ENCODE measurements around the gene LIF. TPM values are rescaled to one million over a fixed set of nuclear protein-coding genes. Genes with fewer than 3 reads are reported as not detected.

LIF gene
- total RNA-seq, 1 experiment from 2014 or later: 34.4 TPM

- H3K9me3 ChIP-seq (ENCODE audit: control insufficient read depth, insufficient read depth, low read depth, low read length): no peaks in the 10 kb centered on the region
- DNase-seq (ENCODE audit: low read depth, low spot score) (no peak), ATAC-seq (no peak)
- POLR2A ChIA-PET: no interaction called here
- H3K36me3 ChIP-seq (ENCODE audit: control insufficient read depth, insufficient read depth, low read length): no peaks in the 10 kb centered on the region
- TF ChIP-seq POLR2AphosphoS5 (IDR thresholded peaks at IDR 0.05; ENCODE audit: low read depth, low read length) (no peak), CTCF (IDR thresholded peaks at IDR 0.05) (no peak), SIN3A (IDR thresholded peaks at IDR 0.05; ENCODE audit: borderline replicate concordance, insufficient read depth, low read depth, low read length) (no peak), TCF7L2 (IDR thresholded peaks at IDR 0.05; ENCODE audit: low read depth, low read length) (no peak), REST (IDR thresholded peaks at IDR 0.05; ENCODE audit: insufficient read depth in 1 of 2, low read depth in 2 of 2, low read length in 1 of 2) (no peak)
- in situ Hi-C loops (cut with HindIII; ENCODE audit: low pct_unique_long_range_greater_than_20kb, low sequenced_read_pairs): no loop called here
- BruUV-seq (replicated peaks): no TSS peak
- H3K4me1 ChIP-seq (ENCODE audit: control insufficient read depth, insufficient read depth, low read length): peaks cover 55% of the 10 kb centered on the region
- CTCF ChIA-PET: interaction anchor here (0.6 kb wide), 2 partner anchors 23 to 893 kb away, joined by 3 to 6 read pairs; no protein-coding TSS in a partner anchor
- intact Hi-C loops (cut with micrococcal nuclease; ENCODE audit: unreplicated experiment): no loop called here
- H3K27me3 ChIP-seq (ENCODE audit: control insufficient read depth, insufficient read depth, low read length): no peaks in the 10 kb centered on the region
- peak overlapping the region; percentile 84 for H3K27ac ChIP-seq (ENCODE audit: low read length)
- no peak overlapping the region for H3K4me3 ChIP-seq (ENCODE audit: low read depth in 2 of 2, low read length in 2 of 2)
These were observed 13.8 kb downstream of the LIF start for GRCh38 chr22:30232716-30233218.

- no peaks in the 10 kb centered on the region for H3K36me3 ChIP-seq (ENCODE audit: control insufficient read depth, insufficient read depth, low read length)
- peaks cover 48% of the 10 kb centered on the region for H3K4me1 ChIP-seq (ENCODE audit: control insufficient read depth, insufficient read depth, low read length)
- no peaks in the 10 kb centered on the region for H3K9me3 ChIP-seq (ENCODE audit: control insufficient read depth, insufficient read depth, low read depth, low read length)
- DNase-seq (ENCODE audit: low read depth, low spot score) (no peak), ATAC-seq (no peak)
- H3K27ac ChIP-seq (ENCODE audit: low read length): peak overlapping the region; percentile 80
- intact Hi-C loops (cut with micrococcal nuclease; ENCODE audit: unreplicated experiment) (no loop called here), in situ Hi-C loops (cut with HindIII; ENCODE audit: low pct_unique_long_range_greater_than_20kb, low sequenced_read_pairs) (no loop called here)
- BruUV-seq (replicated peaks): no TSS peak
- no peak overlapping the region for H3K4me3 ChIP-seq (ENCODE audit: low read depth in 2 of 2, low read length in 2 of 2)
- CTCF ChIA-PET: no interaction called here
- no peaks in the 10 kb centered on the region for H3K27me3 ChIP-seq (ENCODE audit: control insufficient read depth, insufficient read depth, low read length)
- TF ChIP-seq POLR2AphosphoS5 (IDR thresholded peaks at IDR 0.05; ENCODE audit: low read depth, low read length): no peak
- POLR2A ChIA-PET: no interaction called here
These were observed 15.6 kb downstream of the LIF start for GRCh38 chr22:30230787-30231461.

GRCh38 chr22:30230330-30230729 is 16.2 kb downstream of the LIF start:
- intact Hi-C loops (cut with micrococcal nuclease; ENCODE audit: unreplicated experiment): no loop called here
- Histone ChIP-seq H3K36me3 (ENCODE audit: control insufficient read depth, insufficient read depth, low read length) (no peaks in the 10 kb centered on the region), H3K27ac (ENCODE audit: low read length) (peak overlapping the region; percentile 80), H3K4me1 (ENCODE audit: control insufficient read depth, insufficient read depth, low read length) (peaks cover 42% of the 10 kb centered on the region), H3K9me3 (ENCODE audit: control insufficient read depth, insufficient read depth, low read depth, low read length) (no peaks in the 10 kb centered on the region), H3K4me3 (ENCODE audit: low read depth in 2 of 2, low read length in 2 of 2) (no peak overlapping the region), H3K27me3 (ENCODE audit: control insufficient read depth, insufficient read depth, low read length) (no peaks in the 10 kb centered on the region)
- CTCF ChIA-PET: no interaction called here
- no peak for TF ChIP-seq CTCF (IDR thresholded peaks at IDR 0.05)
- TF ChIP-seq REST (IDR thresholded peaks at IDR 0.05; ENCODE audit: insufficient read depth in 1 of 2, low read depth in 2 of 2, low read length in 1 of 2): no peak
- no peak for TF ChIP-seq POLR2AphosphoS5 (IDR thresholded peaks at IDR 0.05; ENCODE audit: low read depth, low read length)
- TF ChIP-seq TCF7L2 (IDR thresholded peaks at IDR 0.05; ENCODE audit: low read depth, low read length): no peak
- TF ChIP-seq SIN3A (IDR thresholded peaks at IDR 0.05; ENCODE audit: borderline replicate concordance, insufficient read depth, low read depth, low read length): no peak
- BruUV-seq (replicated peaks): no TSS peak
- in situ Hi-C loops (cut with HindIII; ENCODE audit: low pct_unique_long_range_greater_than_20kb, low sequenced_read_pairs): no loop called here
- DNase-seq (ENCODE audit: low read depth, low spot score) (no peak), ATAC-seq (no peak)
- POLR2A ChIA-PET: no interaction called here

Measured in Panc1 (cell line).